ENCODE results near the gene MGA. TPM values are rescaled to one million over a fixed set of nuclear protein-coding genes. Genes with fewer than 3 reads are reported as not detected.
A peak's percentile ranks its signal among the peaks of the same experiment; 100 is the strongest.

MGA gene
- total and polyA plus RNA-seq, 2 donors (not counting 3 experiments of a cell fraction or from before 2014, with no cell fraction given) = 4.1 to 36.5 TPM

GRCh38 chr15:41790756-41791546, 130.7 kb downstream of the MGA start:
- H3K4me2 ChIP-seq (ENCODE audit: insufficient read depth, low read length) = peak overlapping the region; percentile 74
- H3K4me1 ChIP-seq (ENCODE audit: control insufficient read depth, extremely low read depth, insufficient read depth, low read length) = peaks cover 53% of the 10 kb centered on the region
- dilution Hi-C loops (cut with MboI; ENCODE audit: extremely low pct_ligation_motif_present, low sequenced_read_pairs) = no loop called here
- H3K36me3 ChIP-seq (ENCODE audit: control insufficient read depth in 2 of 2, extremely low read depth in 1 of 2, insufficient read depth in 2 of 2, low read length in 2 of 2) = no peaks in the 10 kb centered on the region
- no peaks in the 10 kb centered on the region for H3K27me3 ChIP-seq (ENCODE audit: control insufficient read depth in 2 of 2, insufficient read depth in 2 of 2, low read length in 2 of 2)
- intact Hi-C loops (cut with micrococcal nuclease) = loop anchor here (1.0 kb wide), 2 partner anchors 17 to 20 kb away; partner anchors contain the start of gene MAPKBP1
- FAIRE-seq (peak; percentile 91), DNase-seq (ENCODE audit: low read depth, low spot score) (peak; percentile 85)
- CTCF ChIA-PET = interaction anchor here (0.6 to 10.8 kb wide), 4 partner anchors 11 to 20 kb away, joined by 3 to 219 read pairs (median 4); partner anchors contain the start of gene MAPKBP1
- BruUV-seq (replicated peaks) = TSS peak; percentile 93
- no peaks in the 10 kb centered on the region for H3K9me1 ChIP-seq (replicated peaks; ENCODE audit: control insufficient read depth, extremely low read depth, insufficient read depth, low read length)
- TF ChIP-seq MAX (IDR thresholded peaks at IDR 0.05; ENCODE audit: insufficient read depth, insufficient read length) = no peak
- no peak for TF ChIP-seq MYC (IDR thresholded peaks at IDR 0.05; ENCODE audit: low read depth, low read length)
- TF ChIP-seq POLR2A (IDR thresholded peaks at IDR 0.05; ENCODE audit: low read depth, low read length) = peak; percentile 60
- TF ChIP-seq FOS (IDR thresholded peaks at IDR 0.05; ENCODE audit: borderline replicate concordance, insufficient read depth, low read length) = peak; percentile 73
- TF ChIP-seq POLR2AphosphoS5 (IDR thresholded peaks at IDR 0.05; ENCODE audit: insufficient read depth, low read depth, low read length) = peak; percentile 73
- TF ChIP-seq EZH2 (IDR thresholded peaks at IDR 0.05; ENCODE audit: borderline replicate concordance, low read depth, low read length, severe bottlenecking) = no peak
- TF ChIP-seq GATA2 (IDR thresholded peaks at IDR 0.05; ENCODE audit: insufficient read depth, insufficient read length, low read depth, low read length) = peak; percentile 84
- TF ChIP-seq CTCF (IDR thresholded peaks at IDR 0.05; ENCODE audit: extremely low read depth in 1 of 2, insufficient read depth in 1 of 2, low read depth in 1 of 2, low read length in 2 of 2) = no peak
- peak; percentile 71 for TF ChIP-seq JUN (IDR thresholded peaks at IDR 0.05; ENCODE audit: borderline replicate concordance, insufficient read depth, insufficient read length, low read depth)
- no peaks in the 10 kb centered on the region for H4K20me1 ChIP-seq (replicated peaks; ENCODE audit: control insufficient read depth, extremely low read depth, insufficient read depth, low read length)
- H2AFZ ChIP-seq (ENCODE audit: low read depth, low read length) = no peak overlapping the region
- H3K79me2 ChIP-seq (ENCODE audit: control insufficient read depth, insufficient read depth, low read length) = peaks cover 67% of the 10 kb centered on the region
- H3K9me3 ChIP-seq (replicated peaks; ENCODE audit: control insufficient read depth, insufficient read depth, low read length) = no peaks in the 10 kb centered on the region
- peak overlapping the region in 1 of 3 experiments; percentile 1 for H3K4me3 ChIP-seq (replicated peaks in 1 of 3; ENCODE audit: insufficient read depth in 1 of 3, low read depth in 1 of 3, low read length in 3 of 3)
- peak overlapping the region; percentile 93 for H3K27ac ChIP-seq (ENCODE audit: insufficient read depth, low read depth, low read length)
- peak overlapping the region; percentile 68 for H3K9ac ChIP-seq (replicated peaks; ENCODE audit: extremely low read depth, insufficient read depth, low read length)
- POLR2A ChIA-PET = interaction anchor here (1.1 to 1.4 kb wide), 2 partner anchors 14 to 18 kb away, joined by 3 to 9 read pairs; no protein-coding TSS in a partner anchor

All from endothelial cell of umbilical vein (primary cell).